Measurements from ENCODE around the gene HOXC9.

HOXC9 gene

DNA sequence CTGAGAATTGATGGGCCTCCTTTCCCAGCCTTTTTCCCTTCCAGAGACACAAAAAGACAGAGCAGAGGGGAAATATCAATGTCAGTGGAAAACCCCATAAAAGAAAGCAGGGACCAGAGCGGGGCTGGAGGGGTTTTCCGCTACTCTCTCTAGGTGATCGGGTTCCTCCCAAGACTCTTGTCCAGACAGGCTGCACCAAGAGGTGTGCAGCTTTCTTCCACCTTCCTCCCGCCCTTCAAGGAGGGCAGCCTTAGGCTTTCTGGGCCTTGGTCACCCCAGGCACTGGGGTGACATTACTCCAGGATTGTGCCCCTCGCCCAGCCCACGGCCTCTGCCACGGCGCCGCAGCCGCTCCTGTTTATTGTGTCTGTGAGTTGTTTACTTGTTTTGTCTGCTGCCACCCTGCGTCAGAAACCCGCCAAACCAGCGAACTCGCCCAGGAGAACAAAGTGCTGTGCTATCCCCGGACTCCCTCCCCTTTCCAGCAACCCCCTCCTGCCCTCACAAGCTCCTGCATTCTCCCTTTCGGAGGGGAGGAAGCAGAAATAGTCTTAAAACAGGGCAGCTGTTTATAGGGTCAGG, 21.6 kb downstream of the HOXC9 start:
- DNase-seq (ENCODE audit: low read depth, low spot score): no peak
- in situ Hi-C loops (cut with HindIII; ENCODE audit: low sequenced_read_pairs): loop anchor here (25.0 kb wide), 1 partner anchor 166 kb away; the partner anchor contains the start of gene SMUG1
- TF ChIP-seq, protein P1, sequence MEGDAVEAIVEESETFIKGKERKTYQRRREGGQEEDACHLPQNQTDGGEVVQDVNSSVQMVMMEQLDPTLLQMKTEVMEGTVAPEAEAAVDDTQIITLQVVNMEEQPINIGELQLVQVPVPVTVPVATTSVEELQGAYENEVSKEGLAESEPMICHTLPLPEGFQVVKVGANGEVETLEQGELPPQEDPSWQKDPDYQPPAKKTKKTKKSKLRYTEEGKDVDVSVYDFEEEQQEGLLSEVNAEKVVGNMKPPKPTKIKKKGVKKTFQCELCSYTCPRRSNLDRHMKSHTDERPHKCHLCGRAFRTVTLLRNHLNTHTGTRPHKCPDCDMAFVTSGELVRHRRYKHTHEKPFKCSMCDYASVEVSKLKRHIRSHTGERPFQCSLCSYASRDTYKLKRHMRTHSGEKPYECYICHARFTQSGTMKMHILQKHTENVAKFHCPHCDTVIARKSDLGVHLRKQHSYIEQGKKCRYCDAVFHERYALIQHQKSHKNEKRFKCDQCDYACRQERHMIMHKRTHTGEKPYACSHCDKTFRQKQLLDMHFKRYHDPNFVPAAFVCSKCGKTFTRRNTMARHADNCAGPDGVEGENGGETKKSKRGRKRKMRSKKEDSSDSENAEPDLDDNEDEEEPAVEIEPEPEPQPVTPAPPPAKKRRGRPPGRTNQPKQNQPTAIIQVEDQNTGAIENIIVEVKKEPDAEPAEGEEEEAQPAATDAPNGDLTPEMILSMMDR (IDR thresholded peaks at IDR 0.05; ENCODE audit: low read depth, low read length): no peak
- H3K4me3 ChIP-seq (ENCODE audit: low read depth, low read length): peak overlapping the region; percentile 64

GRCh38 chr12:54022960-54023884, 23.3 kb downstream of the HOXC9 start:
- no peak overlapping the region for H3K4me3 ChIP-seq (ENCODE audit: low read depth, low read length)
- no peak for DNase-seq (ENCODE audit: low read depth, low spot score)
- in situ Hi-C loops (cut with HindIII; ENCODE audit: low sequenced_read_pairs): loop anchor here (25.0 kb wide), 1 partner anchor 164 kb away; the partner anchor contains the start of gene SMUG1
- TF ChIP-seq, protein P1 (IDR thresholded peaks at IDR 0.05; ENCODE audit: low read depth, low read length): no peak

DNA sequence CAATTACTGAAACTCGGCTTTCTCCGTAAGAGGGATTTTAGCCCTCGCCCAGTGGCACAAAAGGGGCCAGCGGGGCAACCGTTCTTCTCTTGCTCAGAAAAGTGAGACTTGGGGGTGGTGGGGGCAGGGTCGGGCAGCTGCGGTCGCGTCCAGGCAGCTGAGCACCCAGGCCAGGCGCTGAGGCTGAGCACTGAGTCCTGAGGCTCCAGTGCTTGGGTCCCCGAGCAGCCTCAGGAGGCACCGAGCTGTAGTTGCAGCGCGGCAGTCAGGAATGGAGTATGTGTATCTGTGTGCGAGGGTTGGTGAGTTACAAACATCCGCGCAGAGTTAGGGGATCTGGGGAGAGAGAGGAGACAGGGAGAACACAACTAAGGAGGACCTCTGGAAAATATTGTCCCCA, 24.2 kb downstream of the HOXC9 start:
- DNase-seq (ENCODE audit: low read depth, low spot score): no peak
- H3K4me3 ChIP-seq (ENCODE audit: low read depth, low read length): peak overlapping the region; percentile 18
- TF ChIP-seq, protein P1 (IDR thresholded peaks at IDR 0.05; ENCODE audit: low read depth, low read length): no peak
- in situ Hi-C loops (cut with HindIII; ENCODE audit: low sequenced_read_pairs): loop anchor here (25.0 kb wide), 1 partner anchor 163 kb away; the partner anchor contains the start of gene SMUG1

- no peak for DNase-seq (ENCODE audit: low read depth, low spot score)
- in situ Hi-C loops (cut with HindIII; ENCODE audit: low sequenced_read_pairs): loop anchor here (25.0 kb wide), 1 partner anchor 163 kb away; the partner anchor contains the start of gene SMUG1
- TF ChIP-seq, protein P1 (IDR thresholded peaks at IDR 0.05; ENCODE audit: low read depth, low read length): no peak
- no peak overlapping the region for H3K4me3 ChIP-seq (ENCODE audit: low read depth, low read length)
Observed at GRCh38 chr12:54024581-54025305, 24.8 kb downstream of the HOXC9 start.

DNA sequence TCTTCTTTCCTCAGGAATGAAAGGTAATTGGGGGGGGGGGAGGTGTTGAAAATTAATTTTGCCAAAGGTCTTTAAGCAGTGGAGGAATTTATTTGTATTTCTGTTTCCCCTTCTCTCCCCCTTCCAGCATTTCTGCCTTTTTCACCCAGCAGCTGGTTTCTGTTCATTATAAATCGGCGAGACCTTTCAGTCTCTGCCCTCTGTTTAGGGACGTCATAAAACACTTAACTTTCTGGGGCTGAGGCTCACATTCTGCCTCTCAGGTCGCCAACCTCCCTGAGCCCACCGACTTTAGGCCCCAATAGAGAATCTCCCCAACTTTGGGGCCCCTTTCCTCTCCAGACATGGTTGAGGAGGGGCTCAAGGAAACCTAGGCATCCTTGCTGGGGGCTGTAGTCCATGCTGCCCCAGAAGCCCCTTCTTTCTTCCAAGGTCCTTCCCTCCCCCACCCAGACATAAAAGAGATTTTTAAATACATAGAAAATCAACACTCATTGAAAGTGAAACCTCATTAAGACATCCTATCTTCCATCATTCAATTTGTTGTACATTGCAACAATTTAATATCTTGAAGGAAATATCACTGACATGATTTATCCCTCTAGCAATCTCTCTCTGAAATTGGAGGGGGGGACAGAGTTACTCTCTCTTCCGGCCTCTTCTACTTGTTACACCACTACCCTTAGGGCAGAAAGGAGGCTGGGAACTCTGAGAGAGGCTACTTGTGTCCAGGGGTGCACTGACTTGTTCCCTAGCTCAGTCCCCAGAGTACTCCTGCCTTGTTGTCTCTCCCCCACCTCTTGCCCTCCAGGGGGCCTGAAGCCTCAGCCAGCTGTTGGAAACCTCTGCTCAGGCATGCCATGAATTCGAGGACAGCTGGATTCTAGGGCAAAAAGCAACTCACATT, 25.8 kb downstream of the HOXC9 start:
- no peak for DNase-seq (ENCODE audit: low read depth, low spot score)
- in situ Hi-C loops (cut with HindIII; ENCODE audit: low sequenced_read_pairs): no loop called here
- H3K4me3 ChIP-seq (ENCODE audit: low read depth, low read length): peak overlapping the region; percentile 7
- TF ChIP-seq, protein P1 (IDR thresholded peaks at IDR 0.05; ENCODE audit: low read depth, low read length): no peak
